CD1c-positive myeloid dendritic cell (primary cell): ENCODE measurements around the gene SLC18A2.

Source experiments
- DNase-seq: peaks from one replicate; pipeline ENCODE4 v3.0.0-alpha.2; 2016; ENCODE audit errors: extremely low spot score

The SLC18A2 gene

DNA sequence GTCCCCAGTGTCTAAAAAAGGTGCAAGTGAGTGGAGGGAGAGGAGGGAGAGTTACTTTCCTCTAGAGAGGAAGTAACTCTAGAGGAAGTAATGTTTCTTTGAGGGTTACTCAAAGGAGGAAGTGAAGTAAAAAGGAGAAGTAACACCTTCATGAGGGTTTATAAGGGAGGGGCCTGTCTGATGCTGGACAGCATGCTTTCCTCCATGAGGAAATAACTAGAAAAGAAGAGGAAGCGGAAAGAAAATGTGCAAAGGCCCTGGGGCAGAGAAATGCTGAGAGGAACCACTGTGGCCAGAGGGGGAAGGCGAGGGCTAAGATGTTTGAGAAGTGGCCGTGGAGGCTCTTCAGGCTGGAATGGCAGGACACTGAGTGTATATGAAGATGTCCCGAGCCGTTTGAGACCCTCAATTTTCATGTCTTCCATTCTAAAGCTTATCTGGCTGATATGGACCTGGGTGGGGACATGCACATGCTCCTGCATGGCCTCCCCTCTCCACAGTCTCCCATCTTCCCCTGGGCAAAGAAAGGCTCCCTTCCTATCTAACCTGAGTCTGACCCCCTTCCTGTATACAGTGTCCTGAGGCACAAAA, 3.4 kb upstream of the SLC18A2 start:
- peak; percentile 78 for DNase-seq

- DNase-seq, result no peak
Measured at GRCh38 chr10:117239051-117239450, 1.9 kb upstream of the SLC18A2 start.

DNA sequence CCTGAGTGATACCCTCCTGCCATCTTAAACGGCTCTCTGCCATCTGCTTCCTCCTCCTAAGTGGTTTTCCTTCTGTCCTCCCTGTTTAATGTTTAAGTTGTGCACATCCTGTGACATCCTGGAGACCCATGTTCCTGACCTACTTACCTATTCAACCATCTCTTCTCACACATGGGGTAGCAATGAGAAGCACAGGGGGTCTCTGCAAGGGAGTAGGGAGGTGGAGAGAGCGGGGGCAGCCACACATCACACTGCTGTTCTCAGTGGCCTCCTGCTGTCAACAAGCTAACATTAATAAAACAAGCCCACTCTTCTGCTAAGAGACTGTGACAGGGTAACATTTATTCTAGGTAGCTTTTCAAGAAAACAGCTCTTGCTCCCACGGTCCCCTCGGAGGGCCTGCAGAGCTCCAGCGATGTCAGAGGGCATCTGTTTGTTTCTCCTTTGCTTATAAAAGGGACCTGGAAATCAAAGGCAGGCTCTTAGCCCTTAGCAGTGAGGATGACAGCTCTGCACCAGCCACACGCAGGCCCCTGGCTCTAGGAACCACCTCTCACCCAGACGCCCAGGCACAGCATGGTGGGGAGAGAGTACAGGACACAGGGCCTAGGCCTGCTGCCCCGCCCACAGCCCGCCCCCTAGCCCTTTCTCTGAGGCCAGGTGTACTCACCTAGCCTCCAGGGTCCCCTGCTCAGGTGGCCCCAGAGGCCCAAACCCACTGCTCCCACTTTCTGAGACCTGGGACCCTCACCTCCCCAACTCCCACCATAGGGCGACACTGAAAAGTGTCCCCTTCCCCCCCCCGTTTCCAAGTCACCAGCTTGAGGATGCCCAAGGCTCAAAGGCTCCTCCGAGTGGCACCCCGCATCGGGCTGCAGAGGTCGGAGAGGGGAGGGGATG, 943 bp upstream of the SLC18A2 start:
- DNase-seq, result no peak

- no peak for DNase-seq
Measured at GRCh38 chr10:117241541-117242462, 888 bp downstream of the SLC18A2 start.

DNA sequence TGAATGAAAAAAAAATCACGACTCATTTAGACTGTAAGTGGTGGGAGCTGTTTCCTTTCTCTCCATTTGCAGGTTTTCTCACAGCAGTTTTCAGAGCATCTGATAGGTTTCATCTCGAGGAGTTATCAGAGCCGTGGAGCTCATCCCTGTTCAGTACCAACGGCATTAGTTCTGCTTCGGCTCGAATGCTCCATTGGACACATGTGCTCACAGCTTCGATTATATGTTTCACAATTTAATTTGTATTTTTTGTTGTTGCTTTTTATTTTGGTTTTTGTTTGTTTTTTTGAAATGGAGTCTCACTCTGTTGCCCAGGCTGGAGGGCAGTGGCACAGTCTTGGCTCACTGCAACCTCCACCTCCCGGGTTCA, 1.5 kb downstream of the SLC18A2 start:
- no peak for DNase-seq

DNA sequence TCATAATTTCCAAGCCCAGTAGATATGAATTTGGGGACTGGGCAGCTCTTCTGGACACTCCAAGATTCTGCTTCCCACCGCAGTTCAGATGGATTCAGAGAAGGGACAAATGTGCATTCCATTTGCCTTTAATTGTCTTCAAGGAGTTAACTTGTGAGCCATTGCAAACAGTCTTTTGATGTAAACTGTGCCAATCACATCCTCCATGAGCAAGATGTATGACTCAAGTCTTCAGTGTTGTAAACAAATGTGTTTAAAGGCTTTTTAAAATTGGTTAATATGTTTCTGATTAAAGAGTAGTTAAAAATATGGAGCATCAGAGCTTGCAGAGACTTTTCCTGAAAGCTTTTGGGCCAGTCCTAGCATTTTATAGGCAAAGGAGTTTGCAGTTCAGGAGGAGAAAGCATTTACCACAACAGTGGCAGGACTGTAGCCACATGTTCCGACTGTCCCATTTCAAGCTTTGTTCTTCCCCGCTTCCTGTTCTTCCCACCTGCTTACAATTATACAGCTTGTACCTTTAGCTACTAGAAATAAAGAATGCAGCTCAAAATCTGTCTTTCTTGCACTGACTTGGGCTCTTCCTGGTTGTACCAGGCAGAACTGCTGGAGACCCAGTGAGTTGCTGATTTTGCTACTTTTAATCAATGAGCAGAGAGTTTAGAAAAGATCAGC, 6.2 kb downstream of the SLC18A2 start:
- DNase-seq, result no peak

DNA sequence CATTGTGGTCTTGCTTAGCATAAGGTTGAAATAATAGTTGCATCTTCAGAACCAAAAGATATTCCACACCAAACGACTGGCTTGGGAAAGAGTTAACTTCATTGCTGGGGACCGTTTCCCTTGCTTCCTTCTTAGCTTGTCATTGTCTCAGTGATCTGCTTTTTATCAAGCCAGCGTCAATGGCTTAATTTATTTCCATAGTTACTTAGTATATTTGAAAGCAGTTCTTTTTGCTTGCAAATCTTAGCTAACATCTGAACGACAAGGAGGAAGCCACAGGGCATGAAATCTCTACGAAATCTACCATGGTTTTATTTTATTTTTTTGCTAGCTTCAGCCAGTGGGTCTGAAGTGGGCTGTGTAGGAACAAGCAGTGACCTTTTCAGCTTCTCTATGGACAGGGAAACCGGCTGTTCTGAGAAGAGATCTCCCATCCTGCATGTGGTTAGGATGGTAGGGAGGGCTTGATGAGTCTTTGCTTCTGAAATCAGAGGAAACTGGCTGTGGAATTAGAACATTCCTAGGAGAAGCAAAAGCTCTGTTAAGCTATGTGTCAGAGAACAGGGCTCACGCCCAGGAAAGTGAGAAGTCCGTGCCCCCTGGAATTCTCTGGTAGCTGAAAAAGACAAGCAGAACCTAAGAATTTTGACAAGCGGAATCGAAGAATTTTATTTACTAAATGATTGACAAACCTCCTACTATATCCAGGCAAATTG, 8.0 kb downstream of the SLC18A2 start:
- DNase-seq, result no peak

GRCh38 chr10:117249493-117250093, 8.7 kb downstream of the SLC18A2 start:
- no peak for DNase-seq

- no peak for DNase-seq
Measured at GRCh38 chr10:117250411-117250810, 9.5 kb downstream of the SLC18A2 start.

GRCh38 chr10:117253908-117254307, 13.0 kb downstream of the SLC18A2 start:
- DNase-seq, result no peak

DNA sequence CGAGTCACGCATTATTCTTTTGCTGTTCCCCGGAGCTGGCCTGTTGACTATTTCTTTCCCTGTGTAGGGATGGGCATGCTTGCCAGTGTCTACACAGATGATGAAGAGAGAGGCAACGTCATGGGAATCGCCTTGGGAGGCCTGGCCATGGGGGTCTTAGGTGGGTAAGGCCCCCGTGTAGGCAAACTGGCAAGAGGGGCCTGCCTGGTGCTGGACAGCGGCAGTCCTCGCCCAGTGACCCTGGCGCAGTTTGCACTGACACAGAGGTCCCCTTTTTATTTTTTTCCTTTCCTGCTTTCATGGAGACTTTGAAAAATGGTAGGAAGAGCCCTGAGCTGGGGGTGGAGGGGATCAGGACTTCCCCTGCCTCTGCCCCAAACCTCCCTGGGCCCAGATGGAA, 13.4 kb downstream of the SLC18A2 start:
- DNase-seq, result no peak

- DNase-seq, result no peak
Measured at GRCh38 chr10:117254774-117255735, 14.1 kb downstream of the SLC18A2 start.

GRCh38 chr10:117255835-117256460, 15.0 kb downstream of the SLC18A2 start:
- DNase-seq, result no peak

- no peak for DNase-seq
Measured at GRCh38 chr10:117256910-117257309, 16.0 kb downstream of the SLC18A2 start.

GRCh38 chr10:117257721-117258120, 16.8 kb downstream of the SLC18A2 start:
- no peak for DNase-seq

DNA sequence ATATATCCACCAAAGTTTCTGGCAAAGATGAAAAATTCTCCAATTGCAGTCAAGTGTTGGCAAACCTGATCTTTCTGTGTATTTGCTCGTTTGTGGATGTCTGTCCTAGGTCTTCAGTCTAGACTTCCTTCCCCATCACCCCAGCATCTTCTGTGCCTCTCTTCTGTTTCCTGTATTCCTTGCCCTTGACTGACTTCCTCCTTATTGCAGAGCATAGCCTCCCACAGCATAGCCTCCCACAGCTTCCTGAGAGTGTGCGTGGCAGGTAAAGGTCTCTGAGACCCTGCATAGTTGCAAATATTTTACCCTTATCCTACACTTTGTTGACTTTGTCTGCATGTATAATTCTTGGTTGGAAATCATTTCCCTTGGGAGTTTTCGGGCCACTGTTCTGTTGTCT, 18.4 kb downstream of the SLC18A2 start:
- DNase-seq, result peak; percentile 10

DNA sequence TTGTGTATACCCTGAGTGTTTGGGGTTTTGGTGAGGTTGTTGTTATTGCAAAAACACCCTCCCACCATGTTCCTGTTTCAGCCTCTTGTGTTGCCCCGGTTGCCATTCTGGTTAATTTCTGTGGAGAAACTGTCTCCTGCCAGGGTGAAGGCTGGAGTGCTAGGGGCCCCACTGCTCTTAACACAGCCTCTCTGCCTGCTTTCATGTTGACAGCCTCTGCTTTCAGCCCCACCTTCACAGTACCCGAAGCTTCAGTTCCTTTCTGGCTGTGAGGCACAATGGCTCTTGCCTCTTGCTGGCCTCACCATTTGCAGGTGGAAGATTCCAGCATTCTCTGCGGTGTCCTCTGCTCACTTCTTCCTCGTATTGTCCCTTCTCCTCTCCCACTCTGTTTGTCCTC, 19.2 kb downstream of the SLC18A2 start:
- no peak for DNase-seq

- DNase-seq, result no peak
Measured at GRCh38 chr10:117261501-117261900, 20.6 kb downstream of the SLC18A2 start.

- DNase-seq, result no peak
Measured at GRCh38 chr10:117262291-117262902, 21.5 kb downstream of the SLC18A2 start.
